Fibroblast of skin of left quadriceps (primary cell): ENCODE measurements around the gene UQCR10.

Source experiments
- DNase-seq, 2 experiments: peaks; one replicate each; pipeline ENCODE4 v3.0.0-alpha.2; 2013; ENCODE audit warnings: low read depth in 2 of 2

Gene UQCR10

GRCh38 chr22:29798318-29798717, 31.1 kb downstream of the UQCR10 start:
- DNase-seq, result no peak

- no peak for DNase-seq
Observed at GRCh38 chr22:29798801-29799200, 31.6 kb downstream of the UQCR10 start.

- DNase-seq, result peak in 1 of 2 experiments; percentile 9
Observed at GRCh38 chr22:29799217-29799680, 32.1 kb downstream of the UQCR10 start.

- DNase-seq, result no peak
Observed at GRCh38 chr22:29801153-29801552, 34.0 kb downstream of the UQCR10 start.

- DNase-seq, result no peak
Observed at GRCh38 chr22:29801796-29802195, 34.6 kb downstream of the UQCR10 start.

GRCh38 chr22:29803190-29803589, 36.0 kb downstream of the UQCR10 start:
- DNase-seq, result no peak

- no peak for DNase-seq
Observed at GRCh38 chr22:29804985-29805384, 37.8 kb downstream of the UQCR10 start.

- DNase-seq, result no peak
Observed at GRCh38 chr22:29806196-29806595, 39.0 kb downstream of the UQCR10 start.

- DNase-seq, result no peak
Observed at GRCh38 chr22:29810216-29810615, 43.0 kb downstream of the UQCR10 start.

GRCh38 chr22:29811377-29811776, 44.2 kb downstream of the UQCR10 start:
- DNase-seq, result no peak

- DNase-seq, result no peak
Observed at GRCh38 chr22:29813126-29813525, 46.0 kb downstream of the UQCR10 start.

GRCh38 chr22:29813563-29813962, 46.4 kb downstream of the UQCR10 start:
- DNase-seq, result no peak

GRCh38 chr22:29814003-29814402, 46.8 kb downstream of the UQCR10 start:
- no peak for DNase-seq

- no peak for DNase-seq
Observed at GRCh38 chr22:29815580-29815979, 48.4 kb downstream of the UQCR10 start.

GRCh38 chr22:29816128-29816527, 49.0 kb downstream of the UQCR10 start:
- no peak for DNase-seq

GRCh38 chr22:29816539-29816938, 49.4 kb downstream of the UQCR10 start:
- DNase-seq, result no peak

GRCh38 chr22:29816980-29817379, 49.8 kb downstream of the UQCR10 start:
- no peak for DNase-seq

- no peak for DNase-seq
Observed at GRCh38 chr22:29817724-29818123, 50.6 kb downstream of the UQCR10 start.

- no peak for DNase-seq
Observed at GRCh38 chr22:29819501-29819900, 52.3 kb downstream of the UQCR10 start.
